GM12875 (cell line): ENCODE measurements around the gene AGFG1.
"Not testable (repeated sequence)": the region's sequence is repeated elsewhere in the genome, so short reads cannot be mapped to it uniquely, and the experiment has no call there.

Source experiments
- H3K4me3 ChIP-seq: one replicate; pipeline ENCODE4 v1.5.1; 2011; ENCODE audit warnings: low read depth, low read length, control low read depth
- TF ChIP-seq, protein P1 (sequence below): IDR thresholded peaks from 2 replicates; pipeline ENCODE4 v1.5.1; 2011; ENCODE audit warnings: low read depth, mild to moderate bottlenecking, control low read depth, inconsistent platforms, low read length, moderate library complexity, borderline replicate concordance; ENCODE audit not compliant: insufficient read depth

The AGFG1 gene

DNA sequence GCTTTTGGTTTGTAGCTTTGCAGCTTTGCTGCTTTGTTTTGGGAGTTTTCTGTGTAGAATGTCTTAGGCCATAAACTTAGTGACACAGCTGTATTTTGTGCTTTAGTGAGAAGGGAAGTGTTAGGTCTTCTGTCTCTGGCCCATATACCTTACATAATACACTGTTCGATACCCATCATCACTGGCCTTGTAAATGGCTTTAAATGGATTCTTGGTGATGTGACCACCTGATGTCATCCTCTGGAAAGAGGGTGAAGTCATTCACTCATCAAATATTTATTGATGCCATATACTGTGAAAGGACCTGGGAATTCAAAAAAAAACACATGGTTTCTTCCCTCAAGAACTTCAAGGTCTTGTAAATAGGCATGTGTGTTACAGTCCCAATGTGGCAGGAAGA is 107.8 kb downstream of the AGFG1 start:
- H3K4me3 ChIP-seq: no peak overlapping the region
- TF ChIP-seq, protein P1, sequence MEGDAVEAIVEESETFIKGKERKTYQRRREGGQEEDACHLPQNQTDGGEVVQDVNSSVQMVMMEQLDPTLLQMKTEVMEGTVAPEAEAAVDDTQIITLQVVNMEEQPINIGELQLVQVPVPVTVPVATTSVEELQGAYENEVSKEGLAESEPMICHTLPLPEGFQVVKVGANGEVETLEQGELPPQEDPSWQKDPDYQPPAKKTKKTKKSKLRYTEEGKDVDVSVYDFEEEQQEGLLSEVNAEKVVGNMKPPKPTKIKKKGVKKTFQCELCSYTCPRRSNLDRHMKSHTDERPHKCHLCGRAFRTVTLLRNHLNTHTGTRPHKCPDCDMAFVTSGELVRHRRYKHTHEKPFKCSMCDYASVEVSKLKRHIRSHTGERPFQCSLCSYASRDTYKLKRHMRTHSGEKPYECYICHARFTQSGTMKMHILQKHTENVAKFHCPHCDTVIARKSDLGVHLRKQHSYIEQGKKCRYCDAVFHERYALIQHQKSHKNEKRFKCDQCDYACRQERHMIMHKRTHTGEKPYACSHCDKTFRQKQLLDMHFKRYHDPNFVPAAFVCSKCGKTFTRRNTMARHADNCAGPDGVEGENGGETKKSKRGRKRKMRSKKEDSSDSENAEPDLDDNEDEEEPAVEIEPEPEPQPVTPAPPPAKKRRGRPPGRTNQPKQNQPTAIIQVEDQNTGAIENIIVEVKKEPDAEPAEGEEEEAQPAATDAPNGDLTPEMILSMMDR: no peak

DNA sequence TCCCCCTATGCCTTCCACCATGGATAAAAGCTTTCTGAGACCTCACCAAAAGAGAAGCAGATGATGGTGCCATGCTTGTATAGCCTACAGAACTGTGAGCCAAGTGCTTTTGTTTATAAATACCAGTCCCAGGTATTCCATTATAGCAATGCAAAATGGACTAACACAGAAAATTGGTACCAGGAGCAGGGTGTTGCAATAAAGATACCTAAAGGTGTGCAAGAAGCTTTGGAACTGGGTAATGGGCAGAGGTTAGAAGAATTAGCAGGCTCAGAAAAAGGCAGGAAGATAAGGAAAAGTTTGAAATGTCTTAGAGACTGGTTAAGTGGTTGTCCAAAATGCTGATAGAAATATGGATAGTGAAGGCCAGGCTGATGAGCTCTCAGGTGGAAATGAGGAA is 110.4 kb downstream of the AGFG1 start:
- TF ChIP-seq, protein P1: no peak

DNA sequence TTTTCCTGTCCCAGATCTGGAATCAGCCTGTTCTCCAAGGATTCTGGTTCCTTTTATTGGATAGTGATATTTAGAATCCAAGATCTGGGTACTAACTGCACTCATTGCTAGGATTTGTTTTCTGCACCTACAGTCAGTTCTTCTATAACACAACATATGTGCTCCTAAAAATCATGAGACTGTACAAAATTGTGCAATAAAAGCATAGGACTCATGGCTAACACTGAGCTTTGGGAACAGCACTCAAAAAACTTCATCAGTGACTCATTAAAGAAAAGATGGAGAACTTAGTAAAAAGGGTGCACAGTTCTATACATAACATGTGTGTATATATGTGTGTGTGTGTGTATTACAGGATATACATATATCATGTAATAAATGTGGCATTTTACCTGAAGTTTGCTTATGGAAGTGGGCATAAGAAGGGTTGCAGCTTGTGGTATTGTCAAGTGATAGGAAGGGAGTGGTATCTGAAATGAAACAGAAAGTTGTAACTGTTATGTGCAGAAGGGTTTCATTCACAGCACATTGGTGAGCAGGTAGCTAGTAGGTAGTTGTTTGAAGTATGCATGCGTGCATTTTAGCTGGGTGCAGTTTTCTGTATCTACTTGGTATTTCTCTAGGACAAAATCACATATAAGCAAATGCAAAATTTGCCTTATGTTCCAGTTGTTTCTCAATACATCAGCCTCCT is 120.9 kb downstream of the AGFG1 start:
- TF ChIP-seq, protein P1: no peak
- H3K4me3 ChIP-seq: no peak overlapping the region

More for the DNA sequence above, 110.4 kb downstream of the AGFG1 start:
- no peak overlapping the region for H3K4me3 ChIP-seq

DNA sequence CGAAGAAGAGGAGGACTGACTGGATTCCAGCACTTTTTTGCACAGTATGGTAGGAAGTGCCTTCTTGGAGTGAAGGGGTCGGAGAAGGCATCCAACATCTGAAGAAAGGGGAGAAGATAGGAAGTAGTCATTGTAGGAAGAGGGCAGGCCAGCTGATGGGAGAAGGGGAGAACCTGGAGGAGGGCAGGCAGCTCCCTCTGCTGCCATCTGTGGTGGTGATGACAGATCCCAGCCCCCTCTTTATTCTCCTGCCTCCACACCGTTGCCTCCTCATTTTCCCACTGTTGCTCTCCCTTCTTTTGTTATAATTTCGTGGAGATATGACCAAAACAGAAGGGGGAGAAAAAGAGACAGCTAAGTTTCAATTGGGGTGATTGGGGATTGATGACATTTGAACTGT is 123.8 kb downstream of the AGFG1 start:
- TF ChIP-seq, protein P1: no peak
- no peak overlapping the region for H3K4me3 ChIP-seq

DNA sequence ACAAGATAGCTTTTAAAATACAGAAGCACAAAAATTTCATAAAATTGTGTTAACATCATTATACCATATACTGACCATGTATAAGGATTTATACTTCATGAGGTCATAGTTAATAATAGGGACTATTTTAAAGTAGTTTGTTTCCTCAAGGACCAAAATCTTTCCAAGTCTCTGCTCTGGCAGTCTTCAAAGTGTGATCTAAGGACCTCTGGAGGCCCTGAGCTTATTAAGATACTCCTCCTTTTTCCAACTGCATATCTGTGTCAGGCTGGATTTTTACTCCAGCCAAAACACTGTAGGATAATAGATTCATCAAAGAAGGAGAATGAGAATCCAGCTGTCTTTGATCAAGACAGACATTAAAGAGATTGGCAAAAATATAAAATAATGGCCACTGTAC is 125.1 kb downstream of the AGFG1 start:
- no peak overlapping the region for H3K4me3 ChIP-seq
- TF ChIP-seq, protein P1: no peak

DNA sequence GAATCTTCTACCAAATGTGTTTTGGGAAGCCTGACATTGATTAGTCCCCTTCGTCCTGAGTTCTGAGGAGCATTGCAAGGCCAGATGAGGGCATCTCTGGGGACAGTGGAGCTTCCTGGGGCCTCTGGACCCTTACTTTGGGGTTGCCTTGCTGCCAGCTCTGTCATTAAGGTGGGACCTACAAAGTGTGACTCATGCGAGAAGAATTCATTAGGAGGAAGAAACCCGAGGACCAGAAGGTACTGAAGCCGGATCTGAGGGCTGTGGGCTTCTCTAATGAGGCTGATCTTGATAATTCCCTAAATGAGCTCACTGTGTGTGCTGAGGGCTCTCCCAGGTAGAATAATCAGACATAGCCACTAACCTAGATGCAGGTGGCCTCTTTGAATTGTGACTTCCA is 126.0 kb downstream of the AGFG1 start:
- TF ChIP-seq, protein P1: no peak

DNA sequence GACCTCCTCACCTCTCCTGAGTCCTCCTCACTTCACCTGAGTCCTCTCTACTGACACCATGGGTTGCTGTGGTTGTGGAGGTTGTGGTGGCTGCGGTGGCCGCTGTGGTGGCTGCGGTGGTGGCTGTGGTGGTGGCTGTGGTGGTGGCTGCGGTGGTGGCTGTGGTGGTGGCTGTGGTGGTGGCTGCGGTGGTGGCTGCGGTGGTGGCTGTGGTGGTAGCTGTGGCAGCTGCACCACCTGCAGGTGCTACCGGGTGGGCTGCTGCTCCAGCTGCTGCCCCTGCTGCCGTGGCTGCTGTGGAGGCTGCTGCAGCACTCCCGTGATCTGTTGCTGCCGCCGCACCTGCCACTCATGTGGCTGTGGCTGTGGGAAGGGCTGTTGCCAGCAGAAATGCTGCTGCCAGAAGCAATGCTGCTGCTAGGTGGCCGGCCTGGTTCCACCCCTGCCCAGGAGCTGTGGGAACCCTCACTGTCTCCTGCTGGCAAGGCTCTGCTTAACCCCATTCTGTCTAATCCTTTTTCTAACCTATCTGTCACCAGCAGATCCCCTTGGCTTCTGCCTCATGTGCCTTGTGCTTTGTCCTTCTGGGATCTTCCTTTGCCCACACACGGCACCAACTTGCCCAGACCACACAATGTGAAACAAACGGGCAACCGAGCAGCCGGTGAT is 127.0 kb downstream of the AGFG1 start, which contains the start of gene SCYGR2:
SCYGR2 (plus strand) TSS at position 59 of the 669 bp plus-strand sequence; CDS start at position 59, 0 bp downstream.
- not testable (repeated sequence) for H3K4me3 ChIP-seq

More for the DNA sequence above, 126.0 kb downstream of the AGFG1 start:
- H3K4me3 ChIP-seq: no peak overlapping the region

DNA sequence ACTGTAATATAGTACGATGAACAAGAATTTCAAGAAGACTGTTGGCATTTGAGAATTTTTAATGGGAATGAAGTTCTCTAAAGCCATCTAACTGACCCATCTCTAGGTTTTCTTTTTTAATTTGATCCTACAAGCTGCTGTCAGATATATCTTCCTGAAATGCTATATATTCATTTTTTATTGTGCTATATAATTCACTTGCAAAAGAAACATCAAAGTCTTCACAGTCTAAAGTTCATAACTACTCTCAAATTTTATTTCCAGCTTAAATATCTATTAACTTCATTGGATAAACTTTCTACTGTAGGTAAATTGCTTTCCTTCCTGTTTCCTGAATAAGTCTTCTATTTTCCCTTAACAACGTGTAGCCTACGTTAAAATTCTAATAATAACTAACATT is 130.4 kb downstream of the AGFG1 start:
- TF ChIP-seq, protein P1: no peak
- H3K4me3 ChIP-seq: no peak overlapping the region
